Sigmoid colon (tissue), 7 donors: Measurements from ENCODE around the gene BLM. TPM values are rescaled to one million over a fixed set of nuclear protein-coding genes. Genes with fewer than 3 reads are reported as not detected.
A peak's percentile ranks its signal among the peaks of the same experiment; 100 is the strongest.

Source experiments
- DNase-seq: peaks from one replicate; pipeline ENCODE4 v3.0.0-alpha.2; 2019
- H3K27ac ChIP-seq, 4 donors: fragments of 200-600 bp; sonication (generic); one replicate each; pipeline ENCODE4 v1.5.1; 2016 to 2019; ENCODE audit warnings: mild to moderate bottlenecking in 1 of 4
- H3K27me3 ChIP-seq, 3 donors: fragments of 200-600 bp; sonication (generic); one replicate each; pipeline ENCODE4 v1.5.1; 2019; ENCODE audit warnings: mild to moderate bottlenecking in 1 of 3
- H3K36me3 ChIP-seq, 4 donors: fragments of 200-600 bp; sonication (generic); one replicate each; pipeline ENCODE4 v1.5.1; 2016 to 2019
- H3K4me1 ChIP-seq, 4 donors: fragments of 200-600 bp; sonication (generic); one replicate each; pipeline ENCODE4 v1.5.1; 2017 to 2019
- H3K4me3 ChIP-seq, 4 donors: fragments of 200-600 bp; sonication (generic); one replicate each; pipeline ENCODE4 v1.5.1; 2017 to 2019; ENCODE audit warnings: mild to moderate bottlenecking in 2 of 4, moderate library complexity in 1 of 4
- H3K9me3 ChIP-seq, 4 donors: fragments of 200-600 bp in 3 of 4; sonication (generic) in 3 of 4; one replicate each; pipeline versions ENCODE4 v1.5.1 to v1.6.1; 2013 to 2019
- CTCF ChIP-seq, 4 experiments: fragments of 450-650 bp in 3 of 4; fragments of 200-600 bp in 1 of 4; IDR thresholded peaks; one replicate each; pipeline ENCODE4 v1.5.1; 2016 to 2019; ENCODE audit warnings: antibody characterized with exemption in 4 of 4, mild to moderate bottlenecking in 3 of 4, moderate library complexity in 2 of 4
- EP300 ChIP-seq, 4 donors: sonication (generic); formaldehyde crosslinking; IDR thresholded peaks; one replicate each; pipeline ENCODE4 v1.6.1; 2017; ENCODE audit warnings: antibody characterized with exemption in 4 of 4
- POLR2A ChIP-seq, 2 donors: fragments of 450-650 bp; IDR thresholded peaks; one replicate each; pipeline ENCODE4 v1.6.1; 2016; ENCODE audit warnings: antibody characterized with exemption in 2 of 2, mild to moderate bottlenecking in 2 of 2, moderate library complexity in 2 of 2
- POLR2AphosphoS5 ChIP-seq, 4 donors: sonication (generic); formaldehyde crosslinking; IDR thresholded peaks; one replicate each; pipeline ENCODE4 v1.6.1; 2017; ENCODE audit warnings: antibody characterized with exemption in 4 of 4
- WGBS, 2 donors: extraction: QIAGEN DNeasy Blood & Tissue Kit; methylation state at CpG; one replicate each; pipeline ENCODE4 v1.1.7; 2013; 5-methylcytosine and 5-hydroxymethylcytosine counted together
- intact Hi-C: fragments of 100-400 bp; cut with DNase I; formaldehyde crosslinking; loops from one replicate; pipeline ENCODE4 v1.15.1; 2023
- polyA plus RNA-seq, 3 donors: library from polyadenylated mRNA; stranded (reverse); fragments of 200-250 nt; gene quantifications; one replicate each; pipeline ENCODE4 v1.2.3, GENCODE V29; 2013
- total RNA-seq, 4 donors: library from RNA; depleted of rRNA; stranded (reverse); fragments of >200 nt; gene quantifications; one replicate each; pipeline ENCODE4 v1.1.0, GENCODE V29; 2016
- donor health status: healthy with polysubstance abuse.
- donor health status: Bipolar disorder and iron deficiency.
- donor health status: healthy.

BLM gene
- total and polyA plus RNA-seq, 7 donors, result 0.54 to 6.2 (median 0.85) TPM; not detected in 1

DNA sequence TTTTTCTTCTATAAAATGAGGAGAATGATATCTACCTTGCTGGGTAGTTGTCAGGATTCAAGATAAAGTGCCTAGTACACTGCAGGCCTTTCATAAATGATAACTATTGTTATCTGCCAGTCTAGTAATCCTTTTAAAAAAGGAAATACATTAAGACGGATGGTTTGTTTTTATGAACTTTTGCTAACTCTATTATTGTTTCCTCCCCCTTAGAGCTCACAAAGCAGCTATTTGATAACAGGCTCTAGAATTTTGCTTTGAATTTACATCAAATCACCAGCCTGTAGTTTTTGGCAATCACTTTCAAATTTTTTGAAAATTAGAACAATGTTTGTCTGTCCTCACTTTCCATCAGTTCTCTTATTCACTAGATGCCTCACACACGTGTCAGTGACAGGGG lies 39.8 kb downstream of the BLM start:
- no peaks in the 10 kb centered on the region for H3K9me3 ChIP-seq
- intact Hi-C loops, result no loop called here
- H3K4me1 ChIP-seq, result no peaks in the 10 kb centered on the region
- no peak overlapping the region for H3K4me3 ChIP-seq
- DNase-seq, result no peak
- no peaks in the 10 kb centered on the region for H3K27me3 ChIP-seq
- WGBS, 2 donors, result 88 to 95% methylated on average over 2 of the region's 2 CpGs
- H3K36me3 ChIP-seq, result no peaks in the 10 kb centered on the region
- H3K27ac ChIP-seq, result no peak overlapping the region
- TF ChIP-seq POLR2A (IDR thresholded peaks at IDR 0.05) (no peak), CTCF (IDR thresholded peaks at IDR 0.05) (no peak), POLR2AphosphoS5 (IDR thresholded peaks at IDR 0.05) (no peak), EP300 (IDR thresholded peaks at IDR 0.05) (no peak)

DNA sequence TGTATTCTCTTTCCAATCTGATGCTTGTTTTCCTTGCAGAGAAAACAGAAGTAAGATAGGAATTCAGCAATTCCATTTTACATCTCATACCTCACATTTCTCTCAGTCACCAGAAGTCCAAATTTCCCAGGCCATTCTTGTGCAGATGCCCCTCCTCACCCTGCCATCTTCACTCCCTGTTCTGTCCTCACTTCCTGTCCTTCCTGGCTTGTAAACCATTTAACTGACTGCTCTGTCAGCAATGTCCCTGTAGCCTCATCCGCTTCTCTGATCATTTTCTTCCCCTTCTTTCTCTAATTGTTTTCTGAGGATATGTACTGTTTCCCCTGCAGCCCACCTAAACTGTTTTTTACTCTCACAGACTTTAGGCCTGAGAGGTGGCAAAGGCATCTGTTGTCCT lies 40.3 kb downstream of the BLM start:
- no peaks in the 10 kb centered on the region for H3K4me1 ChIP-seq
- TF ChIP-seq CTCF (IDR thresholded peaks at IDR 0.05) (no peak), EP300 (IDR thresholded peaks at IDR 0.05) (no peak), POLR2A (IDR thresholded peaks at IDR 0.05) (no peak), POLR2AphosphoS5 (IDR thresholded peaks at IDR 0.05) (no peak)
- no peak overlapping the region for H3K27ac ChIP-seq
- no peak overlapping the region for H3K4me3 ChIP-seq
- H3K36me3 ChIP-seq, result no peaks in the 10 kb centered on the region
- WGBS, 2 donors, result 88 to 91% methylated on average over 1 of the region's 1 CpG
- H3K9me3 ChIP-seq, result no peaks in the 10 kb centered on the region
- intact Hi-C loops, result no loop called here
- DNase-seq, result no peak
- no peaks in the 10 kb centered on the region for H3K27me3 ChIP-seq

- H3K36me3 ChIP-seq, result no peaks in the 10 kb centered on the region
- 92 to 93% methylated on average over 1 of the region's 1 CpG for WGBS, 2 donors
- intact Hi-C loops, result no loop called here
- no peaks in the 10 kb centered on the region for H3K9me3 ChIP-seq
- H3K27me3 ChIP-seq, result no peaks in the 10 kb centered on the region
- no peak overlapping the region for H3K4me3 ChIP-seq
- TF ChIP-seq POLR2A (IDR thresholded peaks at IDR 0.05) (no peak), CTCF (IDR thresholded peaks at IDR 0.05) (no peak), POLR2AphosphoS5 (IDR thresholded peaks at IDR 0.05) (no peak), EP300 (IDR thresholded peaks at IDR 0.05) (no peak)
- DNase-seq, result no peak
- H3K4me1 ChIP-seq, result no peaks in the 10 kb centered on the region
- H3K27ac ChIP-seq, result no peak overlapping the region
Observed at GRCh38 chr15:90760661-90761232, 43.6 kb downstream of the BLM start.

GRCh38 chr15:90761629-90762028 lies 44.5 kb downstream of the BLM start:
- H3K4me3 ChIP-seq, result no peak overlapping the region
- H3K27ac ChIP-seq, result peak overlapping the region in 2 of 4 donors; percentile 16 to 44
- H3K27me3 ChIP-seq, result no peaks in the 10 kb centered on the region
- no peaks in the 10 kb centered on the region for H3K4me1 ChIP-seq
- WGBS, 2 donors, result 90 to 98% methylated on average over 3 of the region's 3 CpGs
- intact Hi-C loops, result no loop called here
- TF ChIP-seq EP300 (IDR thresholded peaks at IDR 0.05) (no peak), CTCF (IDR thresholded peaks at IDR 0.05) (no peak), POLR2AphosphoS5 (IDR thresholded peaks at IDR 0.05) (no peak)
- DNase-seq, result no peak
- no peaks in the 10 kb centered on the region for H3K9me3 ChIP-seq
- no peaks in the 10 kb centered on the region for H3K36me3 ChIP-seq

DNA sequence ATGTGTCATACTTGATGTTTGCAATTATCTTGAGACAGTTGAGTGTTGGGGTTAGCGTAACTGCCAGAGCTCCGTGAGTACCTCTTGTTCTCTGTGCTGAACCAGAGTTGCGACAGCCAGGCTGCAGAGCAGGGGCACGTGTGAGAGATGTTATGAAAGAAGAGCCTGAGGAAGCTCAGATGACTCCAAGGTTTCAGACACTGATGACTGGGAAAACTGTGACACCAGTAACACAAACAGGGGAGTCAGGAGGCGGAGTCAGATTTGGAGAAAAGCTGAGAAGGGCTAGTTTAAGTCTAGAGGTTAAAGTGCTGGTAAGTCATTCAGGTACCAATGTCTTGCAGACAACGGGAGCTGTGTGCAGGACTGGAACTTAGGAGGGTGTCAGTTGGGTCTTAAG lies 45.0 kb downstream of the BLM start:
- intact Hi-C loops, result no loop called here
- Histone ChIP-seq H3K36me3 (no peaks in the 10 kb centered on the region), H3K4me1 (no peaks in the 10 kb centered on the region), H3K4me3 (no peak overlapping the region), H3K9me3 (no peaks in the 10 kb centered on the region), H3K27ac (peak overlapping the region in 2 of 4 donors; percentile 20 to 44), H3K27me3 (no peaks in the 10 kb centered on the region)
- WGBS, 2 donors, result 89 to 90% methylated on average over 6 of the region's 6 CpGs
- TF ChIP-seq EP300 (IDR thresholded peaks at IDR 0.05) (peak in 3 of 4 donors; percentile 13 to 70 (median 50)), POLR2A (IDR thresholded peaks at IDR 0.05) (no peak), POLR2AphosphoS5 (IDR thresholded peaks at IDR 0.05) (peak in 2 of 4 donors; percentile 28 to 38)
- peak; percentile 79 for DNase-seq
